H1 (cell line): ENCODE results near the gene KRTAP5-8. TPM values are rescaled to one million over a fixed set of nuclear protein-coding genes. Genes with fewer than 3 reads are reported as not detected.

ENCODE experiments used
- polyA plus RNA-seq, 7 experiments: library from polyadenylated mRNA; depleted of rRNA in 3 of 7; stranded (reverse) in 5 of 7; unstranded in 2 of 7; fragments of >200 nt in 5 of 7; fragments of 200-250 nt in 2 of 7; gene quantifications; 1 replicate in 5 of 7; 2 replicates in 1 of 7; 4 replicates in 1 of 7; pipeline versions ENCODE4 v1.2.1 to v1.2.3, GENCODE V29; 2011 to 2013; ENCODE audit warnings: missing spikeins in 2 of 7, mixed read lengths in 2 of 7
- small RNA-seq: library from polyadenylated mRNA; stranded (forward); fragments of <200 nt; extraction: miRNeasy Mini kit (QIAGEN cat#:217004); gene quantifications from one replicate; pipeline ENCODE3, GENCODE V24; 2013; ENCODE audit not compliant: insufficient read depth
- total RNA-seq: library from RNA; stranded (reverse); fragmentation: NEBNext Ultra II Directional; extraction: Animal tissue kit (Norgen Biotek cat#: 25700); gene quantifications from 2 replicates; pipeline ENCODE4 v1.2.1, GENCODE V29; 2021

Gene KRTAP5-8
- total and polyA plus RNA-seq, 2 of the 8 experiments (the other 6 are each of a cell fraction or from before 2014, with no cell fraction given): not detected

Small RNA genes lying within 50 kb of the gene (small RNA-seq; reads per million reads assigned to genes)
- gene AP000867.1 (not detected), gene KRTAP5-14P (not detected)

Other genes with a start within 250 kb of the KRTAP5-8 start
- 144 and 148 TPM in 2 replicates for gene DHCR7, start 89.6 kb upstream of the KRTAP5-8 start, total RNA-seq
- gene DHCR7, start 89.6 kb upstream of the KRTAP5-8 start, polyA plus RNA-seq (2011; rRNA removed): 157 and 196 TPM in 2 replicates
- gene NADSYN1, start 84.8 kb upstream of the KRTAP5-8 start, total RNA-seq: 36.2 and 38.3 TPM in 2 replicates
- gene NADSYN1, start 84.8 kb upstream of the KRTAP5-8 start, polyA plus RNA-seq (2011; rRNA removed): 38.6 and 46.9 TPM in 2 replicates
- not detected in 2 replicates for gene KRTAP5-7, start 10.8 kb upstream of the KRTAP5-8 start, total RNA-seq
- not detected in 2 replicates for gene KRTAP5-7, start 10.8 kb upstream of the KRTAP5-8 start, polyA plus RNA-seq (2011; rRNA removed)
- not detected in 2 replicates for gene KRTAP5-9, start 10.4 kb downstream of the KRTAP5-8 start, total RNA-seq
- 0.11 TPM in 1 of 2 replicates, not detected in the other for gene KRTAP5-9, start 10.4 kb downstream of the KRTAP5-8 start, polyA plus RNA-seq (2011; rRNA removed)
- gene KRTAP5-10, start 27.5 kb downstream of the KRTAP5-8 start, total RNA-seq: not detected in 2 replicates
- gene KRTAP5-10, start 27.5 kb downstream of the KRTAP5-8 start, polyA plus RNA-seq (2011; rRNA removed): 0.11 and 0.12 TPM in 2 replicates
- gene KRTAP5-11, start 44.9 kb downstream of the KRTAP5-8 start, total RNA-seq: not detected in 2 replicates
- gene KRTAP5-11, start 44.9 kb downstream of the KRTAP5-8 start, polyA plus RNA-seq (2011; rRNA removed): not detected in 2 replicates